ENCODE results near the gene DCX. TPM values are rescaled to one million over a fixed set of nuclear protein-coding genes. Genes with fewer than 3 reads are reported as not detected.

The DCX gene
- total RNA-seq, 1 experiment from 2014 or later, result not detected

DNA sequence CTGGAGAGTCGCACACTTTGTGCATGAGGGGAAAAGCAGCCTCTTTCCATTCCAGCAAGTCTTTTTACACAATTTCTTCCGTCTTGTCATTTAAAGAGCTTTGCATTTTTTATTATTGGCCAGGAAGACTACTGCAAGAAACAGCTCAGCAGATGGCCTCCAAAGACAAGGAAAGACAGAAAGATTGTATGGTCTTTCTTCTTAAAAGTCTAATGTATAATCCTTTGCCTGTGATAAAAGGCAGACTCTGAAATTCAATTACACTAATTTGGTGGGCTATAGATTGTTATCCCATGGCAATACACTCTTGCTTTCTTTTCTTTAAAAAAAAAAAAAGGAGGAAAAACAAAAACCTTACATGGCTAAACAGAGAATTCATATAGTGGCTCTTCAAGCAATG lies 147.6 kb downstream of the DCX start:
- H3K4me1 Mint-ChIP-seq (ENCODE audit: insufficient read depth, unreplicated experiment), result no peaks in the 10 kb centered on the region
- no peaks in the 10 kb centered on the region for H3K9me3 Mint-ChIP-seq (ENCODE audit: unreplicated experiment)
- no peak overlapping the region for H3K27ac Mint-ChIP-seq (ENCODE audit: low read depth, unreplicated experiment)
- TF ChIP-seq, protein P1, sequence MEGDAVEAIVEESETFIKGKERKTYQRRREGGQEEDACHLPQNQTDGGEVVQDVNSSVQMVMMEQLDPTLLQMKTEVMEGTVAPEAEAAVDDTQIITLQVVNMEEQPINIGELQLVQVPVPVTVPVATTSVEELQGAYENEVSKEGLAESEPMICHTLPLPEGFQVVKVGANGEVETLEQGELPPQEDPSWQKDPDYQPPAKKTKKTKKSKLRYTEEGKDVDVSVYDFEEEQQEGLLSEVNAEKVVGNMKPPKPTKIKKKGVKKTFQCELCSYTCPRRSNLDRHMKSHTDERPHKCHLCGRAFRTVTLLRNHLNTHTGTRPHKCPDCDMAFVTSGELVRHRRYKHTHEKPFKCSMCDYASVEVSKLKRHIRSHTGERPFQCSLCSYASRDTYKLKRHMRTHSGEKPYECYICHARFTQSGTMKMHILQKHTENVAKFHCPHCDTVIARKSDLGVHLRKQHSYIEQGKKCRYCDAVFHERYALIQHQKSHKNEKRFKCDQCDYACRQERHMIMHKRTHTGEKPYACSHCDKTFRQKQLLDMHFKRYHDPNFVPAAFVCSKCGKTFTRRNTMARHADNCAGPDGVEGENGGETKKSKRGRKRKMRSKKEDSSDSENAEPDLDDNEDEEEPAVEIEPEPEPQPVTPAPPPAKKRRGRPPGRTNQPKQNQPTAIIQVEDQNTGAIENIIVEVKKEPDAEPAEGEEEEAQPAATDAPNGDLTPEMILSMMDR (IDR thresholded peaks at IDR 0.05; ENCODE audit: unreplicated experiment), result no peak
- intact Hi-C loops (cut with micrococcal nuclease), result no loop called here
- no TSS peak for BruUV-seq (replicated peaks)
- DNase-seq (ENCODE audit: unreplicated experiment), result no peak
- CTCF ChIA-PET, result interaction anchor here (0.7 to 1.1 kb wide), 2 partner anchors 14 to 177 kb away, joined by 3 read pairs; no protein-coding TSS in a partner anchor
- H3K4me3 Mint-ChIP-seq (ENCODE audit: unreplicated experiment), result no peak overlapping the region
- H3K27me3 Mint-ChIP-seq (ENCODE audit: insufficient read depth, unreplicated experiment), result peaks cover 89% of the 10 kb centered on the region
- POLR2A ChIA-PET, result interaction anchor here (0.7 kb wide), 1 partner anchor 1201 kb away, joined by 4 read pairs; no protein-coding TSS in a partner anchor
- no peaks in the 10 kb centered on the region for H3K36me3 Mint-ChIP-seq (ENCODE audit: insufficient read depth, unreplicated experiment)

DNA sequence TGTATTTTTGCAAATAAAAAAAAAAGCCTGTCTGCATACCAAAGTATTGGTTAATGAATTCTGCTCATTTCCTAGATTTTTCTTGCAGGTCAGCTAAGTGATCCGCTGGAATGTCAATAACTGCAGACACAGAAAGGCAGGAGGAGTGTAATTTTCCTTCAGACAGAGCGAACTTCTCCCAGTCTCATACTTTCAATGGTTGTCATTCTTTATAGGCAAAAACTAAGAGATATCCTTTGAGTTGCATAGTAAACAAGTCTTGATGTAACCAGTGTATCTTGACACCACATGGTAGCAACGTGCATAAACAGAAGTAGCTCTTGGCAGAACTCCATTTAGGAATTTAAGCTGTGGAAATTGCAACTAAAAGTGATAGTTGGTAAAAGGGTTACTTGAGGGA lies 149.9 kb downstream of the DCX start:
- H3K4me3 Mint-ChIP-seq (ENCODE audit: unreplicated experiment), result no peak overlapping the region
- DNase-seq (ENCODE audit: unreplicated experiment), result no peak
- no TSS peak for BruUV-seq (replicated peaks)
- H3K27me3 Mint-ChIP-seq (ENCODE audit: insufficient read depth, unreplicated experiment), result peaks cover 81% of the 10 kb centered on the region
- H3K36me3 Mint-ChIP-seq (ENCODE audit: insufficient read depth, unreplicated experiment), result no peaks in the 10 kb centered on the region
- H3K9me3 Mint-ChIP-seq (ENCODE audit: unreplicated experiment), result no peaks in the 10 kb centered on the region
- ChIA-PET POLR2A (interaction anchor here (0.6 kb wide), 1 partner anchor 19 kb away, joined by 3 read pairs; no protein-coding TSS in a partner anchor), CTCF (interaction anchor here (0.6 to 1.3 kb wide), 3 partner anchors 14 to 390 kb away, joined by 3 read pairs; no protein-coding TSS in a partner anchor)
- TF ChIP-seq, protein P1 (IDR thresholded peaks at IDR 0.05; ENCODE audit: unreplicated experiment), result no peak
- H3K4me1 Mint-ChIP-seq (ENCODE audit: insufficient read depth, unreplicated experiment), result no peaks in the 10 kb centered on the region
- intact Hi-C loops (cut with micrococcal nuclease), result no loop called here
- H3K27ac Mint-ChIP-seq (ENCODE audit: low read depth, unreplicated experiment), result no peak overlapping the region

DNA sequence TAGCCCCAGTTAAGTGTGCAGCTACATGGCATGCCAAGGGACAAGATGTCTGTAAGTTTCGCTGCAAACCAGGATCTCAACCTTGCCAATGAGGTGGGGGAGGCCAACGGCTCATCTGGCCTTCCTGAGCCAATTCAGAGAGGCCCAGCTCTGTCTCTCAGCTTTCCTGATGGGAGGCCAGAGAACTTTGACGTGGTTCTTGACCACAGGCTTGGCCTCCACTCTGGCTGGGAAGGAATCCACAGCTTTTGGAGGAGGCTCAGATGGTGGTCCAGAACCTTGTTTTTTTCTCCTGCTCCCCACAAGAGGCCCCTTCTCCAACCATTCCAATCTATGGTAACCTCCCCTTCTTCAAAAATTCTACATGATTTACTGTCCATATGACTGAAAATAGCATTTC lies 151.5 kb downstream of the DCX start:
- H3K27ac Mint-ChIP-seq (ENCODE audit: low read depth, unreplicated experiment), result no peak overlapping the region
- intact Hi-C loops (cut with micrococcal nuclease), result no loop called here

DNA sequence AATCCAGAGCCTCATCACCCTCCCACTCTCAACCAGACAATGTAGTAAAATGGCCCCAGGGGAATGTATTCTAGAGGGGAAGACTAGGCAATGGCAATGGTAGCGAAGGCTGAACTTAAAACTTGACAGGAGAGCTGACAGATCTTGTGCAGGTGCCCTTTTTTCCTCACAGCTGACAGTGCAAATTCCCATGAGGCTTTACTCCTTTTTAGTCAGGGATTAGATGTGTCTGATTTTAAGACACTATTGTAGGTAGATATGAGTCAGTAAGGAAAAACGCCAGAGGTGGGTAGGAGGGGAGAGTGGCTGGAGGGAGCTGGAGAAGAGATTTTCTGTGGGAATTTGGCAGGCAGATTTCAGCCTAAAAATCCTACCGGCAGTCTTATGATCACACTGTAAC lies 152.4 kb downstream of the DCX start:
- ChIA-PET POLR2A (no interaction called here), CTCF (interaction anchor here (0.6 to 4.4 kb wide), 2 partner anchors 15 to 24 kb away, joined by 3 to 23 read pairs; no protein-coding TSS in a partner anchor)
- H3K36me3 Mint-ChIP-seq (ENCODE audit: insufficient read depth, unreplicated experiment), result no peaks in the 10 kb centered on the region
- intact Hi-C loops (cut with micrococcal nuclease), result no loop called here
- no peaks in the 10 kb centered on the region for H3K4me1 Mint-ChIP-seq (ENCODE audit: insufficient read depth, unreplicated experiment)
- no peak for DNase-seq (ENCODE audit: unreplicated experiment)
- H3K27me3 Mint-ChIP-seq (ENCODE audit: insufficient read depth, unreplicated experiment), result peaks cover 61% of the 10 kb centered on the region
- H3K9me3 Mint-ChIP-seq (ENCODE audit: unreplicated experiment), result peaks cover under 1% of the 10 kb centered on the region
- H3K27ac Mint-ChIP-seq (ENCODE audit: low read depth, unreplicated experiment), result no peak overlapping the region
- H3K4me3 Mint-ChIP-seq (ENCODE audit: unreplicated experiment), result no peak overlapping the region
- TF ChIP-seq, protein P1 (IDR thresholded peaks at IDR 0.05; ENCODE audit: unreplicated experiment), result no peak
- BruUV-seq (replicated peaks), result no TSS peak

More for the DNA sequence above, 151.5 kb downstream of the DCX start:
- H3K36me3 Mint-ChIP-seq (ENCODE audit: insufficient read depth, unreplicated experiment), result no peaks in the 10 kb centered on the region
- no TSS peak for BruUV-seq (replicated peaks)
- no peak for DNase-seq (ENCODE audit: unreplicated experiment)
- ChIA-PET CTCF (interaction anchor here (0.6 to 4.4 kb wide), 3 partner anchors 16 to 1352 kb away, joined by 3 to 23 read pairs (median 4); no protein-coding TSS in a partner anchor), POLR2A (no interaction called here)
- peaks cover 66% of the 10 kb centered on the region for H3K27me3 Mint-ChIP-seq (ENCODE audit: insufficient read depth, unreplicated experiment)
- no peaks in the 10 kb centered on the region for H3K4me1 Mint-ChIP-seq (ENCODE audit: insufficient read depth, unreplicated experiment)
- TF ChIP-seq, protein P1 (IDR thresholded peaks at IDR 0.05; ENCODE audit: unreplicated experiment), result no peak
- H3K9me3 Mint-ChIP-seq (ENCODE audit: unreplicated experiment), result no peaks in the 10 kb centered on the region
- no peak overlapping the region for H3K4me3 Mint-ChIP-seq (ENCODE audit: unreplicated experiment)
